Hematopoietic multipotent progenitor cell treated with erythropoietin and hydrocortisone succinate and interleukin-3 and kit ligand, for 4 days (in vitro differentiated cells): ENCODE data around the gene CDK2AP2.

Experiments
- DNase-seq: peaks from one replicate; pipeline ENCODE4 v3.0.0-alpha.2; 2015

CDK2AP2 gene

DNA sequence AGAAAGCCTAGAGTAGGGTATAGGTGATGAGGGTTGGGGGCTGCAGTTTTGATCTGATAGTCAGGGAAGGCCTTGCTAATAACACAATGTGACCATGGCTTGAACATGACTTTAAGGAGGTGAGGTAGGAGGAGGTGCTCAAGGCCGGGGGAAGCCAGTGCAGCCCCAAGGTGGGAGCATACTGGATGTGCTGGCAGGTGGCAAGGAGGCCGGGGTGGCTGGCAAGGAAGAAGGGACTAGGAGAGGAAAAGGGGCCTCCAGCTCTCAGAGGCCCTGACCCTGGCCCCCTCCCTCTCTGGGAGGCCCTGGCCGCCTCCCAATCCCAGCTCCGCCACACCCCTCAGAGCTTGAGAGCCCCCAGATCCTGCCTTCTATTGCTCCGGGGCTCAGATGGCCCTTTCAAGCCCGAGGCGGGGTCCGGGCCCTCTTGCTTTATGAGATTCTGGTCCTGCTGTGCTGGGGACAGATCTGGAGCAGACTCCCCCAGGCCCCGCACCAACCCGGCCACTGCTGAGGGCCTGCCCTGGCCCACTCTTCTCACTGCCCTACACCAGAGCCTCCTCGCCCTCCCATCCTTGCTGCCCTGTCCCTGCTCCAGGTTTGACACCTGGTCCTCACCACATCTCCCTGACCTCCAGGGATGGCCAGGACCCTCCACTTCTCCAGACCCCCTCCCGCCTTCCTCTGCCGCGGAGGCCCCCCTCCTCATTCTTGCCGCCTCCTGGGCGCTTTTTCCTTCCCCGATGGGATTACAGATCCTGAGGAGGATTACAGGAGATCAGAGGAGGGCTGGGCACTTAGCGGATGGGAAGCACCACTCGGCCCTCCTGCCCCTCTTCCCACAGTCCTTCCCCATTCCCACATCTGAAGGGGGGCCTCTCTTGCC lies 4.6 kb downstream of the CDK2AP2 start:
- no peak for DNase-seq

DNA sequence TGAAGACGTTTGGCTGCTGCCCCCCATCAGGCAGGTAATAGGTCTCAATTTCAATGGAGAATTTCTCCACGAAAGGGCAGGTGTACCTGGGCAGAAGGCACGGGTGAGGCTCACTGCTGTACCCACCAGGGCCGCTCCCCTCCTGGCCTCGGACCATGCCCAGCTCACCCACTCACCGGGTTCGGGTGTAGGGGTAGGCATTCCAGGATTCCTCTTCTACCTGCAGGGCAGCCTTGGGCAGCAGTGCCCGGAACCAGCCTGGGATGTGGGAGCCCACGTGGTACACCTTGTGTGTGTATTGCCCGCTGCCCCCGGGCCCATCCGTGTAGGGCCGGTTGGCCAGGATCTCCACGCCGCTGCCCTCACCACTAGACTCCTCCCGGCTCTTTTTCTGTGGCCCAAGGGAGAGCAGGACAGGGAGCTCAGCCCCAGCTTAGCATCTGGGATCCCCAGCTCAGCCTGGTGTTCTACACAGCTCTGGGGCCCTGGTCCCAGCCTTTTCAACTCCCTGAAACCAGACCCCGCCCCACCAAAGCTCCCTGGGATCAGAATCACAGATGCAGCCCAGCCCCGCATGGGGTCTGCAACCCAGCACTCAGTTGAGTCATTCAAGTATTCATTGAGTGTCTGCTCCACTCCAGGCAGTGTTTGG lies 5.5 kb downstream of the CDK2AP2 start:
- DNase-seq: no peak

DNA sequence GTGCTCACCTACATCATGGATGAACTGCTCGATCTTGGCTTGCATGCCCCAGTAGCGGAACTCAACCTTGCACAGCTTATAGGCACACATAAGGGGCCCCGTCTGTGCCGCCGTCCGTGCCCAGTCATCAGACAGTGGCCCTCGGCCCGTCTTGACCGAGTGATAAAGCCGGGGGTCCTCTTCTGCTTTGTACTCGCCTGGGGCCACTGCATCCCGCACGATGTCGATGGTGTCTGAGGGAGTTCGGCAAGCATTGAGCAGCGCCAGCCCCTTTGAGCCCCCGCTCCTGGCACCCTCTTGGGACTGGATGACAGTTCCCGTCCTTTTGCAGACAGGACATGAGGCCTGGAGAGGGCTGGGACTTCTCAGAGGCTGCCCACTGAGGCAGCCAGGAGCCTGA lies 6.1 kb downstream of the CDK2AP2 start:
- DNase-seq: no peak

DNA sequence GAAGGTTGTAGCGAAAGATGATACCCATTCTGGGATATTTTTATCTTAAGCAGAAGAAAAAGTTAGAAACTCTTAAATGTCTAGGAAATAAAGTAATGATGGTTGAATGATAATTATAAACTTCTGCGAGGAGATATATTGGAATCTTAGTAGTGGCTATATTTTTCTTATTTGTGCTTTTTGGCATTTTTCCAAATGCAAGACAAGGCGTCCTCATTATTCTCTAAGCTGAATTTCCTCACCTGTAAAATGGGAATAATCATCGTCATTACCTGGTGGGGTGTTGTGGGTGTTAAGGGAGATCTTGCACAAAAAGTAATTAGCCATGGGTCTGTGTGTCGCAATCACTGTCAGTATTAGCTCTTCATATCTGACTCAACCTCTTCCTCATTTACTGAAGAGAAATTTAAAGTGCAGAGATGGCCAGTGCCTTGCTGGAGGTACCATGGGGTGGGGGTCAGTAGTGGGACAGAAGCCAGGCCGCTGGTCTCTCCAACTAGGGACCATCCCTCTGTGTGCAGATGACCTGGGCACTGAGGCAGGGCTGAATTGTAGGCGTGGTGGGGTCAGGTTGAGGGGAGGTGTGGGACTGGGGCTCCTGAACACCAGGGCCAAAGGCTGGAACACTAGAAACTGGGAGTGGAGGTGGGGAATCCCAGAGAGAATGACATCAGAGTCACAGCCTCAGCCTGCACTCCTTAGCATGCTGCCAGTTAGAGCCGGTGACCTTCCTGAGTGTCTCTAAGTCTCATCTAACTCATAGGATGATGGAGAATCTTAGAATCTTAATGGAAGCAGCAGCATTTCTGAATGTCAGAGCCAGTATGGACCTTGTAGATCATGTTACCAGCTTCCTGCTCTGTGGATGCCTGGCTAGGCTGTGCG lies 6.9 kb downstream of the CDK2AP2 start:
- peak; percentile 60 for DNase-seq

DNA sequence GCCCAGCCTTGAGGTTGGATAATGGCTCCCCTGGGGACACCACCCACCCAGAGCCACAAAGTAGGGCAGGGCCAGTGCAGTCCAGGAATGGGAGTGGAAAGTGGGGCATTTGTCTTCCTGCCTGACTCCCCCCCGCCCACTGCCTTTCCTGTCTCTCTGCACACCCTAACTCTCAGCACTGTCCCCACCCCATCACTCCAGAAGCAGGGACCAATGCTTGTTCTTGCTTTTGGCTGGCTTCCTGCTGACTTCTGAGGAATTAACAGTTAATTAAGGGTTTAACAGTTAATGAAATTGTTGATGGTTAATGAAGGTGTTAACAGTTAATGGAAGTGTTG lies 7.5 kb downstream of the CDK2AP2 start:
- DNase-seq: no peak

DNA sequence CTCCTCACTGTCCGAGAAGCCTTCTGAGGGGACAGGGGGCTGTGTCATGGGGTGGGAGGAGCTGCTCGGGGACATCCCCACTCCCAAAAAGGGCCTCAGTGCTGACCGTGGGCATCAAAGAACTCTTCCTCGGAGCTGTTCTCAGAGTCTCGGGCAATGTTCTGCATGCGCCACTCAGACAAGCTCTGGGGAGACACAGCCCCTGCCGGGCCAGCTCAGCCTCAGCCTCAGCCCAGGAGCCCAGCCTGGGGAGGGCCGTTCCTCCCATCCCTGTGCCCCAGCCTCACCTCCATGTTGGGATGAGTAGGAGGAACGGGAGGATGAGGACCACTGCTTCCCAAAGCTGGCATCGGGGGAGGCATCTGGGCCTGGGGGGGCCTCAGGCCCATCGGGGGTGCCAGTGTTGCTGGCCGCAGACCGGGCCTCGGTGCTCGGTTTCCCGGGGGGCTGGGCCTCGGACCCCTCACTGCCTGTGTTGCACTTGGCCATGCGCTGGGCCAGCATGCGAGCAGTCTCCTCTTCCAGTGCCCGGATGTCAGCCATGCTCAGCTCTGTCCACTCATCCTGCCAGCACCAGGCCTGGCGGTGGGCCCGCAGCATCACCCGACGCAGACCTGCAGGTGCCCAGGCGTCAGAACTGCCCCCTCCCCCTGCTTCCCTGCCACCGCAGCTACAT lies 8.0 kb downstream of the CDK2AP2 start:
- DNase-seq: no peak

DNA sequence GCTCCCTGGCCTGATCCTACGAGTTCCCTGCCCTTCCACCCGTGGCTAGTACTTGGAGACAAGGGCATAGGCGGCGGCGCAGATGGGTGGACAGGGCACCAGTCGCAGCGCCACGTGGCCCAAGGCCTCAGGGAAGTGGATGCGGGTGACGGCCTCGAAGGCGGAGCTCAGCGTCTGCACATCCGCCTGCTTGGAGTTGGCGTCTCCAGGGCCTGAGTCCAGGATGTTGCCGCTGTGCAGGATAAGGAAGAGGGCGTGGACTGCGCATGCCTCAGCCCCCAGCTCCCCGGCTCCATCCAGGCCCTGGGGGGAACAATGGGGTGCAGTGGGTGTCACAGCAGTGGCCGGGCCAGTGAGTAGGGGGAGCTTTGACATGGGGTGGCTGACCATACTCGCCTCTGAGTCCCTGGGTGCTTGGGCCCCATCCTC lies 9.4 kb downstream of the CDK2AP2 start:
- DNase-seq: no peak

DNA sequence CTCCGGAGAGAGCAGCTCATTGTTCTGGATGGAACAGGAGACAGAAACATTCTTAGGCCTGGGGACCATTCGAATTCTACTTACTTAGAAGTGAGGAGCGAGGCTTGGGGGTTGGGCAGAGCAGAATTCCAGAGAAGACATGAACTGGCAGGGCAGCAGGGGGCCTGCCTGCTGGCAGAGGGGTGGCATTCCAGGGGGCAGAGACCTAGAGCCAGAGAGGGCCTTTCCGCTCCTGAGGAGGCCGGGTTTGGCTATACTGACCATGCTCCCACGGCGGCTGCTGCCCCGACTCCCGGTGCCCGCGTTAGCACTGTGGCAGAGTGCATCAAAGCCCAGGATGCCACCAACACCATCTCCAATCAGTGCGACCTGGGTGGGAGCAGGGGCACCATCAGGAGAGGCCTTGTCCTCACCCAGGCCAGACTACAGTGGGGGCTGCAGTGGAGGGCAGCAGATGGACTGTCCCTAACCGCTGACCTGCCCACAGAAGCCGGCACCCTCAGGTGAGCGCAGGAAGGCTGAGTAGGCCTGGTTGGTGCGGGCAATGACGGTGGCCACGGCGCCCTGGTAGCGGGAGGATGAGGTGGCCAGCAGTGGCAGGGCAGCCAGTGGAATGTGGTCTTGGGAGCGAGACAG lies 10.2 kb downstream of the CDK2AP2 start:
- DNase-seq: no peak

DNA sequence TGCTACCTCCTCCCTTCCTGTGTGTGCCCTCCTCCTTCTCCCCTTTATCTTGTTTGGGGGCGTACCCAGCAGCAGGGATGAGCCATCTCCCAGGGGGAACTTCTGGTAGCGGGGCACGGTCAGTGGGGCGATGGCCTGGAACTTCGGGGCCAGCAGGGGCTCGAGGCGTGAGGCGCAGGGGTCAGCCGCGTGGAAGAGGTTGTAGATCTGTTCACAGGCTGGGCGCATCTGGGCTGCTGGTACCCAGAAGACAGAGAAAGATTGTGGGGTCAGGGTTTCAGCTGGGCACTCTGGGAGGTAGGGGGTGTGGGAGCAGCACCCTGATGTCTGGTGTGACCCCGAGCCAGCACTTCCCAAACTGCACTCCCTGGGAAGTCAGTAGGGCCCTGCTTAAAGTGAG lies 11.8 kb downstream of the CDK2AP2 start:
- DNase-seq: no peak

DNA sequence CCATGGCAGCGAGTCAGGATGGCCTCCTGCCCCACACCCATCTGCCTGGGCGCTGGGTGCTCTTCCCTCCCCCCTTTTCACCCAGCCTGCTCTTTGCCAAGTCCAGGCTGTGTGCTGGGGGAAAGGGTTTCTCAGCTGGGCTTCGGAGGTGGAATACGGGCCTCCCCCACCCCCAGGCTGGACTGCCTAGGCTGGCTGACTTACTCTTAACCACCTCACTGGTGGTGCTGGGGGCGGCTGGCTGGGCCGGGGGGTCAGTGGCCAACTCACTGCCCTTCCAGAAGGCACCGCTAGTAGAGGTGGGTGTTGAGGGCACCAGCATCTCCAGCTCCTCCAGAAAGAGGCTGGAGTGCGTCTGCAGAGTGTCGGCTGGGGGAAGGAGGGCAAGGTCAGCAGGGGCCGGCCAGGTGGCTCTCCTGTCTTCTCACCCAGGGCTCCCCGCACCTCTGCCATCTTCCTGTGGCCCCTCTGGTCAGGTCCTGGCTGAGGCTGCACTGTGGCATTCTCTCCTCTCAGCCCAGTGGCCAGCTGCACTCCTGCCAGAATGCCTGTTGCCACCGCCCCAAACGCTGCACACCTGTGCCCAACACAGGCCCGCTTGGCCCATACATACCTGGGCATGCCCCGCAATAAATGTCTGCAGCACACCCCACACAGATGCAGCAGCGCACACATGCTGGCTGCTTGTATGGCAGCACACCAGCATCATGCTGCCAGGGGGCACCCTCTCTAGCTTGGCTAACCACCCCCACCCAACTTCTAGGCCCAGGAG lies 12.5 kb downstream of the CDK2AP2 start:
- DNase-seq: no peak

DNA sequence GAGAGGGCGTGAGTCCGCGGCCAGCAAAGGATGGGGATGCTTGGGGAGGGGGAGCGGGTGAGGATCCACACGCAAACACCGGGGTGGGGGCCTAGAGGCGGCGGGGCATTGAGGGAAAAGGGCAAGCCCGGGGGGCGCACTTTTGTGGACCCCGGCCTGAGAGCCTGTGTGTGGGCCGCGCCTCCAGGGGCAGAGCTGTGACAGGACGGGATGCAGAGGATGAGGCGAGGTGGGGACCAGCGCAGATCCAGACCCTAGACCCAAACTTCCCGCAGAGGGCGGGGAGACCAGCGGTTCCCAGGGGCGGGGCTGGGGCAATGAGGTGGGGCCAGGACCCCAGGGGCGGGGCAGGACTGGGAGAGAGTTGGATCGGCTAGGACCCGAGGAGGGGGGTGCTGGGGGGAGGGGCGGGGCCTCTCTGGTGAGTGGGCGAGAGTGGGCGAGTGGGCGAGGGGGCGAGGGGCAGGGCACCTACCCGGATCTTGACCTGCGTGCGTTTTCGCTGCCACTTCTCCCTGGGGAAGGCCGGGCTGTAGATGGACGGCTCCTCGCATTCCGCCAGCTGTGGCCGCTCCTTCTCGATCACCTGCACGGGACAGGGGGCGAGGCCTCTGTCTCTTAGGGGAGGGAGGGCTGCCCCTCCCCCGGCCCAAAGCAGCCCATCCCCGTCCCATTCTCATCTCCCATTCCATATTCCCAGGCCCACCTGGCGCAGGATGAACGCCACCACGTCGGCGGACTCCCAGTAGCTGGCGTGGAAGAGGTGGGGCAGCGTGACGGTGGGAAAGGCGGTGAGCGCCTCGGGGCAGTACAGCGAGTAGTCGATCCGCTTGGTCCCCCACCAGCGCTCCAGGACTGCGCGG lies 13.4 kb downstream of the CDK2AP2 start:
- DNase-seq: no peak

DNA sequence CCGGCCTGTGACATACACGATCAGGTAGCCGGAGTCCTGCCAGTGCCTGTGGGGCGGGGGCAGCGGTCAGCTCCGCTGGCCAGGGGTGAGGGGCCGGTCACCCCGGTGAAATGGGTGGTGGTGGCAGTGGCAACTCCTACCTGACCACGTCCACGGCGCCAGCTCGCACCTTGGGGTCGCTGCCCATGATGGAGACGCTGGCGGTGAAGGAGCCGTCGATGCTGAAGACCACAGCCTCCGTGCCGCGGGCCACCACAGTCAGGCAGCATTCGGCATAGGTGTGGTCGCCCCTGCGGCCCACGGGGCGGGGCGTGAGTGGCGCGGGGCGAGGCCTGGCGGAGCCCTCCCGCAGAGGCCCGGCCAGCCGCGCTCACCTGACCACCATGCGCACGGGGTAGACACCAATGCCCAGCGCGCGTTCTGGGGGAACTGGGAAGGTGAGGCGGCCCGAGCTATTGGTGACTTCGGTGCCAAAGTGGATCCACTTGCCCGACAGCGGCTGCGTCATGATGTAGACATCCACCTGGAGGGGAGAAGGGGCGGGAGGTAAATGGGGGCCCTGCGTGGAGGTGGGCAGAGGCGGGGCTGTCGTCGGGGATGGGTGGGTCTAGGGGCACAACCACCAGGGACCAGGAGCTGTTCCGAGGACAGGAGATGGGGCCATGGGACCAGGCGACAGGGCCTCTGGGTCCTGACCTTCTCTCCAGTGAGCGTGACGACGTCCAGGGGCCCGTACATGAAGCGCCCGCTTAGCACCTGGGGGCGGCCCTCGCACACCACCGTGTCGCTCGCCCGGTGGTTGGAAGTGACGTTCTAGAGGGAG lies 14.2 kb downstream of the CDK2AP2 start:
- DNase-seq: no peak

DNA sequence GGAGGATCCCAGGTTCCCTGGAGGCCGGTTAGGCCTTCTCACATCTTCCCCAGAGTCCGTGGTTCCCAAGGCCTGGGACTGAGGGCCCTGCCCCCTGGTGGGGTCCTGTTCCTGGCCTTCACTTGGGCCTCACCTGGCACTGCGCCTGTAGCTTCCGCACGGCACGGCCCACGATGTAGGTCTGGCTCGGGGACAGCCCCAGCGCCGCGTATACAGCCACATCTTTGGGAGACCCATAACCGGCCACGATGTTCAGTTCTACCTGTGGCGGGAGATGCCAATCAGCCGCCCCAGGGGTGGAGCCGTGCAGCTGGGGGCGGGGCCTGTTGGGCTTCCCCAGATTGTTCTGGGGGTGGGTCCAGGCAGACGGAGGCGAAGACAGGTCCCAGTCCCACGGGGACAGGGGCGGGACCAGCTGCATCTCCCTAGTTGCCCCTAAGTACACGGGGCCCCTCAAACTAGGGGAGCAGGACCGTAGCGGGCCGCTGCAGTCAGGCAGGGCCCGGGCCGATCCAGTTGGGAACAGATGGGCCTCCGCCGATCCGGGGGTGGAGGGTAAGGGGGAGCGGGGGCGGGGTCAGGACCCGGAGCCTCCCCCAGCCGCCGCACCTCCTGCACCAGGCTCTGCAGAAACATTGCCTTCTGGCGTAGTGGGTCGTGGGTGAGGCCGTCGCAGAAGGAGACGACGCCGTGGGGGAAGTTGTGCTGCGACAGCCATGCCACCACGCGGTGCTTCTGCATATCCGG lies 15.0 kb downstream of the CDK2AP2 start:
- no peak for DNase-seq

DNA sequence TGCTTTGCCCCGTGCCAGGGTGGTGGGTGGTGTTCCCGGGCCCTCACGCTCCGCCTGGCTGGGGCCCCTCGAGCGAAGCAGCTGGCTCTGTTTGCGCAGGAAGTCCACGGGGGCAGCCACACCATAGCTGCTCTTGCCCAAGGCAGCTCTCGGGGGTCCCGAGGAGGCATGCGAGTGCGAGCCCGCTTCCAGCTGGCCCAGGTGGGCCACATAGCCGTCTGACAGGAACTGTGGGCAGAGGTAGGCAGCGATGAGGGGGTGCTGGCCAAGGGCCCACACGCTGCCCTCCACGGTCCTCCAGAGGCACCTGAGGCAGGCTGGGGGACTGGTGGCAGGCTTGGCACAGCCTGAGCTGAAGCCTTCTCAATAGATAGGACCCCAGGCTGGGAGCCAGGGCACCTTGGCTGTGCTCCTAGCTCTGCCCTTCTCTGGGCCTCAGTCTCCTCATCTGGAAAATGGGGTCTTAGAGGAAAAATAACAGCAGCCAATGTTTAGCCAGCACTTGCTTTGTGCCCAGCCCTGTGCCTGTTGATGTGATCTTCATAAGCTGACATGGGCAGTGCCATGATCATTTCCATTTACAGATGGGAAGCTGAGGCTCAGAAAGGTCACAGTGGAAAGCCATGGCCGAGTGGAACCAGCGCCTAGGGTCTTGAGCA lies 15.8 kb downstream of the CDK2AP2 start:
- no peak for DNase-seq

DNA sequence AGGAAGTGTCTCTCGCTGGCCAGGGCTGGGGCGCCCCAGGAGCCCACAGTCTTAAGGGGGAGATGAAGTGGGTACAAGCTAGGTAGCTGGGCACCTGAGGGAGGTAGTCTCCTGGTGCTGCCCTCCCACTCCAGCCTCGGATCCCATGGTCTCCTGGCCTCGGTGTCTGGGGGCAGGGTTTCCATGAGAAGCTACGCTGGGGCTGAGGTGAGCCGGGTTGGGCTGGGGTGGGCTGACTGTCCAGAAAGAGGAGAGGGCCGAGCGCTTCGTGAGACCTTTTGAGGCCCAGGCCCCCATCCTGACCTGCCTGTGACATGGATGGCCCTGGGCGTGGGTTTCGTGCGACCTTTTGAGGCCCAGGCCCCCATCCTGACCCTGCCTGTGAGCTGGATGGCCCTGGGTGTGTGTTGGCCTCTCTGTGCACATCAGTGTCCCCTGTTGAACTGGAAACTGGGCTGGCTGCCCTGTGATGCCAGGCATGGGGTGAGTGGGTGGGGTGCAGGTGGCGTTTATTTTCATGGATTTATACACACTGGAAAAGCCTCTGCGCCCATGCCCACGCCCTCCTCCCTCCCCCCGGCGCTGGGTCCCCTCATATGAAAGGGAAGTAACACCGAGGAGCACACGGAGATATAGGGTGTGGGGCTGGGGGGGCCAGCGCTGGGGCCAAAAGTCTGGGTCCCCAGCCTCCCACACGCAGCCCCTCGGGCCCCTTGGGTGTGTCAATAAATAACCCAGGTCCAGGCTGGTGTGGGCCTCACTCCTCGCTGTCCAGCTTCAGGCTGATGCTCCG lies 16.5 kb downstream of the CDK2AP2 start:
- no peak for DNase-seq

DNA sequence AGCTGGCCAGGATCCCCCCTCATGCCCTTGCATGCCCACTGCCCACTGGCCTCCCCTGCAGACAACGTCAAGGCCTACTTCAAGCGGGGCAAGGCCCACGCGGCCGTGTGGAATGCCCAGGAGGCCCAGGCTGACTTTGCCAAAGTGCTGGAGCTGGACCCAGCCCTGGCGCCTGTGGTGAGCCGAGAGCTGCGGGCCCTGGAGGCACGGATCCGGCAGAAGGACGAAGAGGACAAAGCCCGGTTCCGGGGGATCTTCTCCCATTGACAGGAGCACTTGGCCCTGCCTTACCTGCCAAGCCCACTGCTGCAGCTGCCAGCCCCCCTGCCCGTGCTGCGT lies 17.3 kb downstream of the CDK2AP2 start:
- no peak for DNase-seq

DNA sequence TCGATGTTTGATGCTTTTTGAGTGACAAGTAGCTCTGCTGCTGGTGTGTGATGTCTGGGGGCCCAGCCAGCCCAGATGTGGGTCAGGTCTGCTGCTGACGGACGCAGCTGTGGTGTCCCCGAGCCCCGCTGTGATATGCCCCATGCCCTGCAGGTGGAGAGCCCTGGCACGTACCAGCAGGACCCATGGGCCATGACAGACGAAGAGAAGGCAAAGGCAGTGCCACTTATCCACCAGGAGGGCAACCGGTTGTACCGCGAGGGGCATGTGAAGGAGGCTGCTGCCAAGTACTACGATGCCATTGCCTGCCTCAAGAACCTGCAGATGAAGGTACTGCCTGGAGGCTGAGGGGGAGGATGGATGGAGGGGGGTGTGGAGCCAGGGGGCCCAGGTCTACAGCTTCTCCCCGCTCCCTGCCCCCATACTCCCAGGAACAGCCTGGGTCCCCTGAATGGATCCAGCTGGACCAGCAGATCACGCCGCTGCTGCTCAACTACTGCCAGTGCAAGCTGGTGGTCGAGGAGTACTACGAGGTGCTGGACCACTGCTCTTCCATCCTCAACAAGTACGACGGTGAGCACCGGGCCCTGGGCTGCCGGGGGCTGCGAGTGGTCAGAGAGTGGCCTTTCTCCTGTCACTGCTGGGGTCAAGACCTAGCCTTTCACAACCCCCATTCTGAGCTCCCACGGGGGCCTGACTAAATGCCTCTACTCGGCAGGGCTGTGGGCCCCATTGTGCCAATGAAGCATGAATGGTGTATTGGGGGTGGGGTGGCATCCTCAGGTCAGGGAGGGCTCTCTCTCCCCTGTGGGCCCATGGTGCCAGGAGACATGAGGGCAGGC lies 17.9 kb downstream of the CDK2AP2 start:
- DNase-seq: no peak
